NCI-H446 treated with DMSO at 0.1 percent for 48 hours (cell line): Measurements from ENCODE around the gene MICAL2.

Experiments
- DNase-seq: peaks from one replicate; lab custom pipeline; 2025; lab: John Stamatoyannopoulos, UW

The MICAL2 gene

DNA sequence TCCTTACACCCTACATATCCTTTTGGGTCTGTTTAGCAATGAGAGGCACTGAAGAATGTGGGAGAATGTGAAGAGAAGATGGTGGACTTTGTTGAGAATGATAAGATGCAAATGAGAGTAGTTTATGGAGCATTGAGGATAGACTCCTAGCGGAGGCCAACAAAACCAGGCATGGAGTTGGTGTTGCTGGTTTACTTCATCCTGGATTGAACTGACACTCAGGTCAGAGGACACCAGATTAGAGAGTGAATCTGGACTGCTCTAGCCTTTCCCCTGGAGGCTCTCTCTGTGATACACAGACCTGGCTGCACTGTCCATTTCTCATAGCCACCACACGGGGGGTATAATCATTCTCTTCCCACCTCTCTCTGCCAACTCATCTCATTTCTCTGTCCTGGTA, 98.7 kb downstream of the MICAL2 start:
- DNase-seq: no peak

DNA sequence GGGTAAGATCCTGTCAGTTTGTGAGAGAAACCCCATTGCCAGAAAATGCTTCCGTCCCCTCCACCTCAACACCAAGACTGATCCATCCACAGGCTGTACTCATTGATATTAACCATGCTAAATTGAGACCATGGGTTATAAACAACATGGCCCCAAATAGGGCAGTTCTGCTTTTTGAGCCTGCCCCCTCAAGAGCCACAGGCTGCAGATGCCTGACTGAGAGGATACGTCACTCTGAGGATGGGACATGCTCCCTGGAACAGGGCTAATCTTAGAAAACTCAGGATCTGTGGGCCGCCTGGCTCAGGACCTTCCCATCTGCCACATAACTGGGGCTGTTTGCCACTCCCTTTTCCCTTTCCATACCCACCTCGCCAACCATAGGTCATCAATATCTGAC, 99.8 kb downstream of the MICAL2 start:
- no peak for DNase-seq

GRCh38 chr11:12211331-12212065, 101.1 kb downstream of the MICAL2 start:
- no peak for DNase-seq

DNA sequence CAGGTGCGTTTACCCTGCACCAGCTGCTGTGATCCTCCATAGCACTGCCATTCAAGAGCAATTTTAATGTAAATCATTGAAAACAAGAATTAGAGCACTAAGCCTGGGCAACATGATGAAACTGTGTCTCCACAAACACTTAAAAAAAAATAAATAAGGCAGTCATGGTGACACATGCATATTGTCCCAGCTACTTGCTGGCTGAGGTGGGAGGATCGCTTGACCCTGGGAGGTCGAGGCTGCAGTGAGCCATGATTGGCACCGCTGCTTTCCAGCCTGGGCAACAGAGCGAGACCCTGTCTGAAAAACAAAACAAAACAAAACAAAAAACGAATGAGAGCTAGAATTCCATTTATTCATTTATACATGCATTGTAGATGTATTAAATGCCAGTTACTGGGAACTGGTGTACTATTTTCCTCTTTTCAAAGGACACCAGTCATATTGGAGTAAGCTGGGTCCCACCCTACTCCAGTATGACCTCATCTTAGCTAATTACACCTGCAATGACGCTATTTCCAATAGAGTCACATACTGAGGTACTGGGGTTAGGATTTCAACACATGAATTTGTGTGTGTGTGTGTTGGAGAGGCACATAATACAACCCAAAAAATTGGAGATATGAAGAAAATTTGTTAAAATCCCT, 101.9 kb downstream of the MICAL2 start:
- DNase-seq: no peak

DNA sequence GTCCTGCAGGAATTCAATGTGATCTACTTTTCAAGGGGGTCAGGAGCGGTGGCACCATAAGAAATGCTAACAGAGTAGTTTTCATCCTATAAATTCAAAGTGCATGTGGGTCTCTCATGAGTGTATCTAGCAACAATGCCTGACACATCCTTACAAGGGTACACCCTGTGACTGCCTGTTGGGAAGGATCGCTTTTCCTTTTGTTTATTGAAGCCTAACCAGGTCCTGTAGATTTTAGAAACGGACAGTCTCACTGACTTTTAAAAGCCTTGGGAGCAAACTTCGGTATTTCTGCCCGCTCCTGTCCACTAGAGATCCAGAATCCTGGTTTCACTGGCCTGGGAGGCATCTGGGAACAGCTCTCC, 102.4 kb downstream of the MICAL2 start:
- DNase-seq: no peak

DNA sequence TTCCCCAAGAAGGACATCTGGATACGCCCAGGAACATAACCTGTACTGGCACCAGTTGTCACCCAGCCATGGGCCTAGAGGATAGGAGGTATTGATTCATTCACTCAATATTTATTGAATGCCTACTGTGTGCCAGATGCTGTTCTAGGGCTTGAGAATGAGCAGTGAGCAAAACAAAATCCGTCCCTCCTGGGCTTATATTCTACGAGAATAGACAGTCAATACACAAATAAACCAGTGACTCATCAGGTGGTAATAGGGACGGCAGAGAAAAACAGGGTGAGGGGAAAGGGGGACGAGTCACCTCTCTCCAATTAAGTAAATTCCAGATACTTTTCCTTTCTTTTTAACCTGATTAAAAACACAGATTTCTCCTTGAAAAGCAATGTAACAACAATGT, 103.5 kb downstream of the MICAL2 start:
- DNase-seq: no peak

DNA sequence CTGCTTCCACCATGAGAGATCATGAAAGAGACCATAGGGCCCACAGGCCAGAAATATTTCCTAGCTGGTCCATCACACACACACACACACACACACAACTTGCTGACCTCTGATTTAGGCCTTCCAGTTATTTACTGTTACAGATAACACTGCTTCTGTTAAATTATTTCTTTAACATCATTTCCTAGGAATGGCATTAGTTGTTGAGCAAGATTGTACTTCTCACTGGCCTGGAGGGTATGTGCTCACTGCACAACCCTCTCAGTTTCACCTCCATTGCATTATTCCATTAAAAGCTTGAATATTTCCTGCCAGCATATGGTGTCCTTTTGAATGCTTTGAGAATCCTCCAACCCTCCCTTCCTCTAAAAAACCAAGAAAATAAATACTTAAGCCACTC, 104.4 kb downstream of the MICAL2 start:
- DNase-seq: no peak

GRCh38 chr11:12215181-12215593, 104.8 kb downstream of the MICAL2 start:
- DNase-seq: no peak

- no peak for DNase-seq
These were observed 105.7 kb downstream of the MICAL2 start for GRCh38 chr11:12216041-12216451.

GRCh38 chr11:12216671-12217374, 106.4 kb downstream of the MICAL2 start:
- no peak for DNase-seq

GRCh38 chr11:12217879-12218278, 107.5 kb downstream of the MICAL2 start:
- DNase-seq: no peak

- no peak for DNase-seq
These were observed 108.5 kb downstream of the MICAL2 start for GRCh38 chr11:12218909-12219308.

DNA sequence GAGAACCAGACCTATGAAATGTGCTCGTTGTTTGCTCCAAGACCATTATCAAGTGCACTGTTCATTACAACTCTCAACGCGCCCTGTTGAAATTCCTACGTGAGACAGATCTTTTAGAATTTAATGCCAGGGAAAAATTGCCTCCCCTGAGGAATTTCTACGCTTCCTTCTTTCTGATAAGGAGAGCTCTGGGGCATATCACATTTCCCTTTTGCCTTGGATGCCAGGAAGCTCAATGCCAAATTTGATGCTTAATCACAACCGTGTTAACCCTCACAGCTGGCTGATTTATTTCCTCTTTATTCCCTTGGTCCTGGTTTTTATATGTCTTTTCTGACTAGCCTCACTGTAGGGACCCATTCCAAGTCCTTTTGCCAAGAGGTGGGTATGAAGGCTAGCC, 109.4 kb downstream of the MICAL2 start:
- no peak for DNase-seq

DNA sequence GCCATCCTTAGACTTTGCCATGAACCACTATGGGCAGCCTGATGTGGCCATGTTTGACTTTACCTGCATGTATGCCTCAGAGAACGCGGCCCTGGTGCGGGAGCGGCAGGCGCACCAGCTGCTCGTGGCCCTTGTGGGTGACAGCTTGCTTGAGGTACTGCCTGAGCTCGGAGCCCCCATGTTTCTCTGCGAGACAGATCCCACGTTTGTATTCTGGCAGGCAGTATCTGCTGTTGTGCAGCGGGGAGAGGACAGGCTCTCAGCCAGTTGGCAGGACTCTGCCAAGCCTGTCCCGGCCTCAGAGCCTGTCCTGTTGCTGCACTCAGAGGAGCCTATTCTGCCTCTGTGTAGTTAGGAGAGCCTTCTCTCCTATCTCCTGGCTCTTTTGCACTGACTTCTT, 109.9 kb downstream of the MICAL2 start:
- DNase-seq: peak; percentile 76

DNA sequence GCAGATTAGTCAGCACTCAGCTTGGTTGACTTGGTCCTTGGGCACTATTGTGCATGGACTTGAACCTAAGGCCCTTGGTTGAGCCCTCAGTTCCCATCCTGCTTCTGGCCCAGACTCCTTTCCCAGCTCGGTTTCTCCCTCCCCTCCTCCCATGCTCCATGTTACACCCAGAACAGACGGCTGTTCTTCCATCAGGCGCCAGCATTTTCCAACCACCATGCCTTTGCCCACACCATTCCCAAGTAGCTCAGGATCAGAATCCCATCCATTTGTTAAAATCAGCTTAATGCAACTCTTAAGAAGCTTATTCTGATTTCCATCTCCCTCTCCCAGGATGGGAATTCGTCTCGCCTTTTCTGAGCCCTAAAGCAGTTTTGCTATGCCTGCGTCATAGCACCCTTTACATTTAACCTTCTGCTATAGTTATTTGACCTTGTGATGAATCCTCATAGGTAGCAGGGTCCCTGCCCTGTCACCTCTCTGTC, 110.7 kb downstream of the MICAL2 start:
- DNase-seq: no peak

DNA sequence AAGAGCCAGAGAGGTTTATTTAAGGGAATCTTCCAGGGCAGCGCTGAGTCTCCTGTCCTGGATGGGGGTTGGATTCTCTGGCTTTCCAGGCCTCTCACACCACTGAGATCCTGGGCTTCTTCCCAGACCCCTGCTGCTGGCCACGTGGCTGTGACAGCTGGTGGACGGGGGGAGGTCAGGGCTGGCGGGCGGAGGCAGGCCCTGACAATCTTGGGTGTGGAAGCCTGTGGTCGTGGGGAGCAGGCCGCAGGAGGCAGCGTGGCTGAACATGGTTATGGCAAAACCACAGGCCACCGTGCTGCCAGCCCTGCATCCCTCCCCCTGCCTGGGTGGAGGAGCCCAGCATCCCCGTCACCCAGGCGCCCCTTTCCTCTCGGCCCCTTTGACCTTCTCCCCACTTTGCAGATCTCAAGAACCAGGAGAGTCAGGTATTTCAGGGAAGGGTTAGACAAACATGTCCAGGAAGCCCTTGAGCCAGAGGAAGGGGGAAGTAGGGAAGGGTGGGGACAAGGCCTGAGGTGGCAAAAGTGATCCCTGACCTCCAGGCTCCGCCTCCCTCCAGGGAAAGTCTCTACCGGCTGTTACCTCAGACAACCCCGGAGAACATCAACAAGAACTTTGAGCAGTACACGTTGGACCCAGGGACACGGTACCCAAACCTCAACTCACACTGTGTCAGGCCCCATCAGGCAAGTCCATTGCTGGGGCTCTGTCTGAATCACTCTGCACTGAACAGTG, 111.8 kb downstream of the MICAL2 start:
- no peak for DNase-seq

GRCh38 chr11:12223771-12224536, 113.6 kb downstream of the MICAL2 start:
- no peak for DNase-seq

- DNase-seq: no peak
These were observed 114.1 kb downstream of the MICAL2 start for GRCh38 chr11:12224537-12224893.

- DNase-seq: no peak
These were observed 114.8 kb downstream of the MICAL2 start for GRCh38 chr11:12225046-12225739.

DNA sequence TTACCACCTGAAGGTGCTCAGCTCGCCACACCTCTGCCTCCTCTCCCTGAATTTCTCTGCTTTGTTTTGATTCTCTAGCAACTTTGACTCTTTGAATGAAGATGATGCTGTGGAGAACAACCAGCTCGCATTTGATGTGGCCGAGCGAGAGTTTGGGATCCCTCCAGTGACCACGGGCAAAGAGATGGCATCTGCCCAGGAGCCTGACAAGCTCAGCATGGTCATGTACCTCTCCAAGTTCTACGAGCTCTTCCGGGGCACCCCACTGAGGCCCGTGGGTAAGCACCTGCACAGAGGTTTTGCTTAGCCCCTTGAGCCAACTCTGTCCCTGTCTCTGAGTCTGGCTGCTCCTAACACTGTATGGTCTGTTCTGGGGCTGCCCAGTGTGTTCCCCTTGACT, 115.7 kb downstream of the MICAL2 start:
- DNase-seq: no peak
